H9 (cell line): ENCODE data around the gene DLL4. TPM values are rescaled to one million over a fixed set of nuclear protein-coding genes. Genes with fewer than 3 reads are reported as not detected.
A peak's percentile ranks its signal among the peaks of the same experiment; 100 is the strongest.

Experiments
- DNase-seq: peaks from one replicate; pipeline ENCODE4 v3.0.0-alpha.2; 2017
- H2AFZ ChIP-seq: one replicate; pipeline ENCODE4 v1.6.1; 2013; ENCODE audit warnings: mild to moderate bottlenecking, low read length, control low read depth, moderate library complexity
- H2AK5ac ChIP-seq: 2 replicates; pipeline ENCODE4 v1.6.1; 2013; ENCODE audit warnings: low read length, control low read depth, mixed read lengths; ENCODE audit not compliant: insufficient read length
- H2BK120ac ChIP-seq: one replicate; pipeline ENCODE4 v1.6.1; 2013; ENCODE audit warnings: low read depth, mild to moderate bottlenecking, low read length, control low read depth, inconsistent platforms; ENCODE audit not compliant: poor library complexity, severe bottlenecking
- H2BK12ac ChIP-seq: 2 replicates; pipeline ENCODE4 v1.6.1; 2013; ENCODE audit warnings: low read length, control low read depth, mixed read lengths, low read depth; ENCODE audit not compliant: insufficient read length
- H2BK15ac ChIP-seq: 2 replicates; pipeline ENCODE4 v1.6.1; 2013; ENCODE audit warnings: low read depth, low read length, control low read depth
- H2BK20ac ChIP-seq: one replicate; pipeline ENCODE4 v1.6.1; 2013; ENCODE audit warnings: low read depth, mild to moderate bottlenecking, low read length, control low read depth, inconsistent platforms; ENCODE audit not compliant: poor library complexity, severe bottlenecking
- H2BK5ac ChIP-seq: 2 replicates; pipeline ENCODE4 v1.6.1; 2013; ENCODE audit warnings: low read length, control low read depth, mixed read lengths; ENCODE audit not compliant: insufficient read length
- H3K14ac ChIP-seq: 2 replicates; pipeline ENCODE4 v1.6.1; 2013; ENCODE audit warnings: low read length, control low read depth; ENCODE audit not compliant: insufficient read depth
- H3K18ac ChIP-seq: 2 replicates; pipeline ENCODE4 v1.6.1; 2013; ENCODE audit warnings: low read depth, mild to moderate bottlenecking, mixed read lengths, low read length, control low read depth; ENCODE audit not compliant: insufficient read length
- H3K23ac ChIP-seq: 2 replicates; pipeline ENCODE4 v1.6.1; 2013; ENCODE audit warnings: low read length, control low read depth, mixed read lengths, low read depth; ENCODE audit not compliant: insufficient read length
- H3K23me2 ChIP-seq: 2 replicates; pipeline ENCODE4 v1.6.1; 2013; ENCODE audit warnings: low read depth, mild to moderate bottlenecking, mixed read lengths, low read length, control low read depth; ENCODE audit not compliant: insufficient read length, poor library complexity, severe bottlenecking
- H3K27ac ChIP-seq: 2 replicates; pipeline ENCODE4 v1.5.1; 2013; ENCODE audit warnings: low read length, control low read depth, mixed read lengths, low read depth; ENCODE audit not compliant: insufficient read length
- H3K27me3 ChIP-seq: 2 replicates; pipeline ENCODE4 v1.6.1; 2013; ENCODE audit warnings: low read length, control low read depth, inconsistent platforms; ENCODE audit not compliant: insufficient read depth
- H3K4ac ChIP-seq: 2 replicates; pipeline ENCODE4 v1.6.1; 2013; ENCODE audit warnings: low read depth, mild to moderate bottlenecking, control low read depth, inconsistent platforms, low read length, moderate library complexity
- H3K4me1 ChIP-seq: 2 replicates; pipeline ENCODE4 v1.6.1; 2013; ENCODE audit warnings: low read length, control low read depth, inconsistent platforms; ENCODE audit not compliant: insufficient read depth
- H3K4me2 ChIP-seq: 2 replicates; pipeline ENCODE4 v1.6.1; 2013; ENCODE audit warnings: low read length, control low read depth, mixed read lengths; ENCODE audit not compliant: insufficient read length, insufficient read depth
- H3K56ac ChIP-seq: 2 replicates; pipeline ENCODE4 v1.6.1; 2013; ENCODE audit warnings: low read depth, mild to moderate bottlenecking, mixed read lengths, low read length, control low read depth; ENCODE audit not compliant: insufficient read length
- H3K79me1 ChIP-seq: 2 replicates; pipeline ENCODE4 v1.6.1; 2013; ENCODE audit warnings: low read depth, mild to moderate bottlenecking, moderate library complexity, low read length, control low read depth, inconsistent platforms; ENCODE audit not compliant: insufficient read depth, poor library complexity, severe bottlenecking
- H3K79me2 ChIP-seq: 2 replicates; pipeline ENCODE4 v1.6.1; 2013; ENCODE audit warnings: low read length, control low read depth, inconsistent platforms; ENCODE audit not compliant: insufficient read depth
- H3K9ac ChIP-seq: 2 replicates; pipeline ENCODE4 v1.6.1; 2013; ENCODE audit warnings: low read length, control low read depth, mixed read lengths; ENCODE audit not compliant: insufficient read length; ENCODE audit errors: extremely low read depth
- H3K9me3 ChIP-seq: one replicate; pipeline ENCODE4 v1.6.1; 2013; ENCODE audit warnings: low read depth, low read length, inconsistent platforms; ENCODE audit not compliant: control insufficient read depth
- H3T11ph ChIP-seq: one replicate; pipeline ENCODE4 v1.6.1; 2013; ENCODE audit warnings: mild to moderate bottlenecking, low read length, control low read depth, inconsistent platforms
- H4K20me1 ChIP-seq: one replicate; pipeline ENCODE4 v1.6.1; 2013; ENCODE audit not compliant: control insufficient read depth, insufficient read length, insufficient read depth
- H4K5ac ChIP-seq: 2 replicates; pipeline ENCODE4 v1.6.1; 2013; ENCODE audit warnings: low read depth, mild to moderate bottlenecking, mixed read lengths, low read length, control low read depth; ENCODE audit not compliant: insufficient read length
- H4K8ac ChIP-seq: replicated peaks from 2 replicates; pipeline ENCODE4 v1.6.1; 2013; ENCODE audit warnings: low read length, control low read depth, mixed read lengths, low read depth; ENCODE audit not compliant: insufficient read length
- H4K91ac ChIP-seq: 2 replicates; pipeline ENCODE4 v1.6.1; 2013; ENCODE audit warnings: low read depth, mild to moderate bottlenecking, moderate library complexity, mixed read lengths, low read length, control low read depth; ENCODE audit not compliant: insufficient read length
- H3K27ac Mint-ChIP-seq, 3 experiments: 2 replicates in 2 of 3; 3 replicates in 1 of 3; pipeline ENCODE4 v1.8.0; 2020 to 2021; ENCODE audit warnings: mixed read lengths in 3 of 3, mild to moderate bottlenecking in 1 of 3, moderate library complexity in 1 of 3
- H3K27me3 Mint-ChIP-seq: 2 replicates; pipeline ENCODE4 v1.8.0; 2021; ENCODE audit warnings: low read depth, mild to moderate bottlenecking, moderate library complexity, mixed read lengths
- H3K36me3 Mint-ChIP-seq, 3 experiments: 2 replicates in 2 of 3; 3 replicates in 1 of 3; pipeline ENCODE4 v1.8.0; 2020 to 2021; ENCODE audit warnings: low read depth in 3 of 3, mixed read lengths in 3 of 3; ENCODE audit not compliant: insufficient read depth in 1 of 3
- H3K4me1 Mint-ChIP-seq, 2 experiments: 2 replicates each; pipeline ENCODE4 v1.8.0; 2020; ENCODE audit warnings: mixed read lengths in 2 of 2
- H3K4me3 Mint-ChIP-seq, 2 experiments: 2 replicates in 1 of 2; 3 replicates in 1 of 2; pipeline ENCODE4 v1.8.0; 2020 to 2021; ENCODE audit warnings: mild to moderate bottlenecking in 2 of 2, mixed read lengths in 2 of 2, moderate library complexity in 1 of 2
- H3K9me3 Mint-ChIP-seq, 2 experiments: 2 replicates in 1 of 2; 3 replicates in 1 of 2; pipeline ENCODE4 v1.8.0; 2020; ENCODE audit warnings: mild to moderate bottlenecking in 2 of 2, mixed read lengths in 2 of 2, moderate library complexity in 1 of 2
- WGBS: extraction: QIAGEN DNeasy Blood & Tissue Kit; methylation state at CpG from one replicate; pipeline ENCODE4 v1.1.7; 2013; ENCODE audit warnings: missing lambda C conversion rate, low lambda C conversion rate, mixed read lengths; ENCODE audit not compliant: insufficient read length; ENCODE audit errors: extremely low coverage; 5-methylcytosine and 5-hydroxymethylcytosine counted together
- total RNA-seq: library from RNA; stranded (reverse); gene quantifications from 2 replicates; pipeline ENCODE4 v1.2.1, GENCODE V29; 2021
- TF ChIP-seq, protein P1 (sequence below): fragments of 200-600 bp; sonication (generic); conservative IDR thresholded peaks from 3 replicates; pipeline ENCODE4 v1.8.0; 2021; ENCODE audit warnings: antibody characterized with exemption, mild to moderate bottlenecking

DLL4 gene
- total RNA-seq, 1 experiment from 2014 or later = 0.28 TPM

DNA sequence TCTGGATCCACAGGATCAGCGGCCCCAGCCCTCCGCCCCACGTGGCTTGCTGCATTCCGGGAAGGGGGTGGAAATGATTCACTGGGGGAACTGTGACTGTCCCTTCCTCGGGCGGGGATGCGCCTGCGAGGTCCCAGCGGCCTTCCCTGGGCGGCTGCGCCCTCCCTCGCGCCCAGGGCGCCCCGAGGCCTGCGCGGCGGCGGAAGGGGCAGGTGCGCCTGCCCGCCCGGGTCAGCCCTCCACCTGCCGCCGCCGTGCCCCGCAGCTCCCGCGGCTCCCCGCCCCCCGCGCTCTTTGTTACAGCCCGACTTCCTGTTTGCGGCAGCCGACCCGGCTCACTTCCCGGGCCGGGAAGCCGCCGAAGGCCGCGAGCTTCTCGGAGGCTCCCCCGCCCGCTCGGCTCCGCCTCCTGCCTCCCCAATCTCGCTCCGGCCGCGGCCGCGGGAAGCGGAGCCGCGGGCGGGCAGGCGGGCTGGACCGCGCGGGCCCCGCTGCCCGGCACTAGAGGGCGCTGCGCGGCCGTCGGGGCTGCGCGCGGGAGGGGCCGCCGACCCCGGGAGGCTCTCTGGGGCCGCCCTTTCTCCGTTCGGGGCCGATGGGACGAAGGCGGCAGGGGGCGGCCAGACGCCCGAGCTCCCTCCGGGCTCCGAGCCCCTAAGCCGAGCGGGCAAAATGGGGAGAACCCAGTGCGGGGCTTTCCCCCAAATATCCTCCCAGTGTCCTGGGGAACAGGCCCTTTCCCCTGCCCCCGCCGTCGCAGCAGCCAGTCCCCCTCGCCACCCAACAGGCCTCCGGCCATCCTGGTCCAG is 12.6 kb downstream of the DLL4 start:
- no peaks in the 10 kb centered on the region for H3K79me2 ChIP-seq
- H3K18ac ChIP-seq = peak overlapping the region; percentile 82
- no peak overlapping the region for H2AFZ ChIP-seq
- H3K9me3 ChIP-seq = no peaks in the 10 kb centered on the region
- H3K4me2 ChIP-seq = peak overlapping the region; percentile 77
- no peak overlapping the region for H3K23ac ChIP-seq
- TF ChIP-seq, protein P1, sequence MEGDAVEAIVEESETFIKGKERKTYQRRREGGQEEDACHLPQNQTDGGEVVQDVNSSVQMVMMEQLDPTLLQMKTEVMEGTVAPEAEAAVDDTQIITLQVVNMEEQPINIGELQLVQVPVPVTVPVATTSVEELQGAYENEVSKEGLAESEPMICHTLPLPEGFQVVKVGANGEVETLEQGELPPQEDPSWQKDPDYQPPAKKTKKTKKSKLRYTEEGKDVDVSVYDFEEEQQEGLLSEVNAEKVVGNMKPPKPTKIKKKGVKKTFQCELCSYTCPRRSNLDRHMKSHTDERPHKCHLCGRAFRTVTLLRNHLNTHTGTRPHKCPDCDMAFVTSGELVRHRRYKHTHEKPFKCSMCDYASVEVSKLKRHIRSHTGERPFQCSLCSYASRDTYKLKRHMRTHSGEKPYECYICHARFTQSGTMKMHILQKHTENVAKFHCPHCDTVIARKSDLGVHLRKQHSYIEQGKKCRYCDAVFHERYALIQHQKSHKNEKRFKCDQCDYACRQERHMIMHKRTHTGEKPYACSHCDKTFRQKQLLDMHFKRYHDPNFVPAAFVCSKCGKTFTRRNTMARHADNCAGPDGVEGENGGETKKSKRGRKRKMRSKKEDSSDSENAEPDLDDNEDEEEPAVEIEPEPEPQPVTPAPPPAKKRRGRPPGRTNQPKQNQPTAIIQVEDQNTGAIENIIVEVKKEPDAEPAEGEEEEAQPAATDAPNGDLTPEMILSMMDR = peak; percentile 68
- H2BK5ac ChIP-seq = no peak overlapping the region
- no peak overlapping the region for H4K5ac ChIP-seq
- Mint-ChIP-seq H3K27ac (no peak overlapping the region), H3K27me3 (peaks cover 73% of the 10 kb centered on the region), H3K4me3 (peak overlapping the region; percentile 61 to 75), H3K9me3 (no peaks in the 10 kb centered on the region), H3K4me1 (peaks cover 26 to 30% of the 10 kb centered on the region in 2 experiments), H3K36me3 (no peaks in the 10 kb centered on the region; a peak in 1 of 7 replicates)
- peak; percentile 81 for DNase-seq
- no peak overlapping the region for H2BK15ac ChIP-seq
- no peaks in the 10 kb centered on the region for H3K4me1 ChIP-seq
- no peak overlapping the region for H3K4ac ChIP-seq
- no peak overlapping the region for H2BK20ac ChIP-seq
- H3K9ac ChIP-seq = peak overlapping the region; percentile 6
- H3K56ac ChIP-seq = no peak overlapping the region
- no peaks in the 10 kb centered on the region for H3K79me1 ChIP-seq
- H4K20me1 ChIP-seq = no peaks in the 10 kb centered on the region
- peak overlapping the region; percentile 55 for H3K14ac ChIP-seq
- no CpG with 5 or more reads among the region's 92 CpGs for WGBS
- no peak overlapping the region for H3T11ph ChIP-seq
- H3K27me3 ChIP-seq = no peaks in the 10 kb centered on the region; the same call in 1 of the 2 replicates
- peaks cover 5% of the 10 kb centered on the region for H3K23me2 ChIP-seq
- H3K27ac ChIP-seq = no peak overlapping the region
- no peak overlapping the region for H2AK5ac ChIP-seq
- H2BK12ac ChIP-seq = no peak overlapping the region
- H4K8ac ChIP-seq = no peak overlapping the region
- no peak overlapping the region for H2BK120ac ChIP-seq
- H4K91ac ChIP-seq = no peak overlapping the region
